Lower leg skin (tissue), 3 donors: ENCODE measurements around the gene DDX5.

ENCODE experiments used
- CTCF ChIP-seq, 3 donors: fragments of 450-650 bp; IDR thresholded peaks; one replicate each; pipeline ENCODE4 v1.5.1; 2016; ENCODE audit warnings: antibody characterized with exemption in 3 of 3, mild to moderate bottlenecking in 3 of 3, moderate library complexity in 2 of 3
- POLR2A ChIP-seq, 2 donors: fragments of 450-650 bp; IDR thresholded peaks; one replicate each; pipeline ENCODE4 v1.6.1; 2016 to 2017; ENCODE audit warnings: antibody characterized with exemption in 2 of 2, mild to moderate bottlenecking in 1 of 2, moderate library complexity in 1 of 2

GRCh38 chr17:64532409-64532808 is 26.3 kb upstream of the DDX5 start:
- no peak for TF ChIP-seq POLR2A (IDR thresholded peaks at IDR 0.05)
- no peak for TF ChIP-seq CTCF (IDR thresholded peaks at IDR 0.05)
